GM12872 (cell line): Measurements from ENCODE around the gene CELSR2.

Source experiments
- TF ChIP-seq, protein P1 (sequence below): IDR thresholded peaks from 3 replicates; pipeline ENCODE4 v1.5.1; 2011; ENCODE audit warnings: low read depth, mild to moderate bottlenecking, low read length, moderate library complexity; ENCODE audit not compliant: insufficient read depth

The CELSR2 gene

DNA sequence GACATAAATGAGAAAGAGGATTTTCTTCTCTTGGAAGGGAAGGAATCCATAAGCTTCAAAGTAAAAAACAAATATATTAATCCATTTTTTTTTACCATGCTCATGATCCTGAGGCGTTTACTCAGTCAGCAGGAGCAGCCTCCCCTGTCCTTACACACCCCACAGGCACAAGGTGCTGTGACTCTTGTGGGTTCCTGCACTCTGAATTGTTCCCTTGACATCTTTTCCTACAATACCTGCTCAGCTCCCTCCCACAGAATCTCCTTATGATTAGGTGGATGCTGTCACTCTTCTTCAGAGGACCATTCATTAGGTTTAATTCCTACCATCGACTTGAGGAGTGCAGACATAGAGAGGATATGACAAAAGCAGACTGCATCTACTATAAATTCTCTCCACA, 43.7 kb downstream of the CELSR2 start:
- TF ChIP-seq, protein P1, sequence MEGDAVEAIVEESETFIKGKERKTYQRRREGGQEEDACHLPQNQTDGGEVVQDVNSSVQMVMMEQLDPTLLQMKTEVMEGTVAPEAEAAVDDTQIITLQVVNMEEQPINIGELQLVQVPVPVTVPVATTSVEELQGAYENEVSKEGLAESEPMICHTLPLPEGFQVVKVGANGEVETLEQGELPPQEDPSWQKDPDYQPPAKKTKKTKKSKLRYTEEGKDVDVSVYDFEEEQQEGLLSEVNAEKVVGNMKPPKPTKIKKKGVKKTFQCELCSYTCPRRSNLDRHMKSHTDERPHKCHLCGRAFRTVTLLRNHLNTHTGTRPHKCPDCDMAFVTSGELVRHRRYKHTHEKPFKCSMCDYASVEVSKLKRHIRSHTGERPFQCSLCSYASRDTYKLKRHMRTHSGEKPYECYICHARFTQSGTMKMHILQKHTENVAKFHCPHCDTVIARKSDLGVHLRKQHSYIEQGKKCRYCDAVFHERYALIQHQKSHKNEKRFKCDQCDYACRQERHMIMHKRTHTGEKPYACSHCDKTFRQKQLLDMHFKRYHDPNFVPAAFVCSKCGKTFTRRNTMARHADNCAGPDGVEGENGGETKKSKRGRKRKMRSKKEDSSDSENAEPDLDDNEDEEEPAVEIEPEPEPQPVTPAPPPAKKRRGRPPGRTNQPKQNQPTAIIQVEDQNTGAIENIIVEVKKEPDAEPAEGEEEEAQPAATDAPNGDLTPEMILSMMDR, result no peak

DNA sequence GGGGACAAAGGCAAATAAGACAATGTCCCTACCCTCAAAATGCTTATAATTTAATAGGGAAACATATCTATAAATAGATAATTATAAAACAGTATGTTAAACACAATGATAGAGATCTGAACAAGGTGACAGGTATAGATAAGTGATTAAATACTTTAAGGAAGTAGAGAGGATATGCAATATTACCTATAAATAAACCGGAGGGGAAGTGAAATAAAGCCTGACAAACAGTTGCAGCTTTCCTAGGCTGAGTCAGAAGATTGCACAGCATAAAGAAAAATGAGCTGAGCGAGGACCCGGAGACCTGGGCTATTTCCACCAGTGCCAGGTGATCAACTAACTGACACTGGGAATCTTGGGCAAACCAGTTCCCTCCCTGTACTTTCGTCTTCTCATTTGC, 45.1 kb downstream of the CELSR2 start:
- TF ChIP-seq, protein P1, result no peak

DNA sequence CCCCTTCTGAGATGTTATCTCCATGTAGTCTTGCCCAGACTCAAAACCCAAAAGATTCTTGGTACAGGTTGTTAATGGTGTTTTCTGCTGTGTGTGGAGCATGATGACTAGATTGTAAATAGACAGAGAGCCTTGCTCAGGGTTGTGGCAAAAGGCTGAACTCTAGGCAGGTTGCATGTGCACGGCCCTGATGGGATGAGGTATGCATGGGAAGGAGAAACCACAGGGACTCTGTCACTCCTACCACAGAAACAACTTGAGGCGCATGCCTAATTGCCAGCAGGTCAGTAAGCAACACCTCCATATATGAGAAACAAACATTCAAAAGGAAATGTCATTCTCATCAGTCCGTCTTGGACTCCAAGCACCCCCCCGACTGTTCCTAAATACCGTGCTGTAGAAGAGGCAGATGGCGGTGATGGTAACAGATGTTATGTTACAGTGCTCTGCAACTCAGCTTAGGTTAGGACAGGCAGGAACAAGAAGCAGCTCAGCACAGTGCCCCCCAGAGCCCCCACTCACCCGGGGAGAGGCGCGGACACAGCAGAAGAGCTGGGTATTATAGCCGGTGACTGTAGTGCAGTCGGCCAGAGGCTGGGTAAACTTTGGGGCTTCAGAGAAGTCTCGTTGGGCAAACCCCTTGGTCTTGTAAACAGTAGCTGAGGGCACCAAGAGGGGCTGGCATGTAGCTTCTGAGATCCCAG, 46.5 kb downstream of the CELSR2 start:
- TF ChIP-seq, protein P1, result no peak

DNA sequence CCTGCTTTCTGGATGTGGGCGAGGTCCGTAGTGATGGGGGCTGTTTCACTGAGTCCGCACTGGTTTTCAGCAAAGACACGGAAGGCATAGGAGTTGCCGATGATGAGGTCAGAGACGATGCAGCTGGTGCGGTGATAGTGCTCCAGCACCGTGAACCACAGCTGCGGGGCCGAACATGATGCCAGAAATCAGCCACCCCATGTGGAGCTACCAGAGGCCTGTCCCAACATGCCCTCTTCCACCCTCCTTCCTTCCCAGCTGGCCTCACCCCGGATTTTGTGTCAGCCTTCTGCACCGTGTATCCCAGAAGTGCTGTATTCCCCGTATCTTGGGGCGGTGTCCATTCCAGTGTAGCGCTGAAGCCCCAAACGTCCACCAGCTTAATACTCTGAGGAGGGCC, 47.4 kb downstream of the CELSR2 start:
- TF ChIP-seq, protein P1, result no peak

DNA sequence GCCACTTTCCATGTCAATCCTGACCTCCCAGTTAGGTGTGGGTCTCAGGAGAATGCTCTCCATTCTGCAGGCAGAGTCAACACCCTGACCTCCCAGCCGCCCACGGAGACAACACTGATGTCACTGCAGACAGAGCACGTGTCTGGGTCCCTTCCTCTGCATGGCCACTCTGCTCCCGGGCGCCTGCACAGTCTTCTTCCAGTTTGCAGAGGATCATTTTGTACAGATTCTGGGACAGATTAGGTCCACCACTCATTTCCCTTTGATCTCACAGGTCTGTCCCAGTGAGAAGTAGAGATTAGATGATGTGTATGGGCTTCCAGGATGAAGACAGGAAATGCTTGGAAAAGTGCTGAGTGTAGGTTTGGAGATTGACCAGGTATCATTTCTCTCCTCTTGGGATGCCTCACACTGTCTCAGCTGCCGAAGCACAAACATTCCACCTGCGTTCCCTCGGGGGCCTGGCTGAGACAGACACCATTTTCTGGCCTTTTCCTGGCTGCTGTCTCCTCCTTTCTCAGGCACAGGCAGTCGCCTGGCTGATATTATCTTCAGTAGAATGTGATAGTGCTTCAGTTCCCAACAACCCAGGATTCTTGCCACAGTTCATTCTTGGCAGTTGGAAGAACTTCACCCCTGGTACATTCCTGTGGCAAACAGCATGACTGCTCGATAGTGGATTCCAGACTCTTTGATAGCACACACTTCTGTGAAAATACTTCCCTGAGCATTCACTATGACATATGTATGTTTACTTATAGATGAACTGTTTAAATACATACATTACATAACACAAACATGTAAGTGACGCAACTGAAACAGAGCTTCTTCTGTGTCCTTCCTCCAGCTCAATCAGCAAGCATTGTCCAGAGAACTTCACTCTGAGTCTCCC, 49.6 kb downstream of the CELSR2 start:
- TF ChIP-seq, protein P1, result no peak

DNA sequence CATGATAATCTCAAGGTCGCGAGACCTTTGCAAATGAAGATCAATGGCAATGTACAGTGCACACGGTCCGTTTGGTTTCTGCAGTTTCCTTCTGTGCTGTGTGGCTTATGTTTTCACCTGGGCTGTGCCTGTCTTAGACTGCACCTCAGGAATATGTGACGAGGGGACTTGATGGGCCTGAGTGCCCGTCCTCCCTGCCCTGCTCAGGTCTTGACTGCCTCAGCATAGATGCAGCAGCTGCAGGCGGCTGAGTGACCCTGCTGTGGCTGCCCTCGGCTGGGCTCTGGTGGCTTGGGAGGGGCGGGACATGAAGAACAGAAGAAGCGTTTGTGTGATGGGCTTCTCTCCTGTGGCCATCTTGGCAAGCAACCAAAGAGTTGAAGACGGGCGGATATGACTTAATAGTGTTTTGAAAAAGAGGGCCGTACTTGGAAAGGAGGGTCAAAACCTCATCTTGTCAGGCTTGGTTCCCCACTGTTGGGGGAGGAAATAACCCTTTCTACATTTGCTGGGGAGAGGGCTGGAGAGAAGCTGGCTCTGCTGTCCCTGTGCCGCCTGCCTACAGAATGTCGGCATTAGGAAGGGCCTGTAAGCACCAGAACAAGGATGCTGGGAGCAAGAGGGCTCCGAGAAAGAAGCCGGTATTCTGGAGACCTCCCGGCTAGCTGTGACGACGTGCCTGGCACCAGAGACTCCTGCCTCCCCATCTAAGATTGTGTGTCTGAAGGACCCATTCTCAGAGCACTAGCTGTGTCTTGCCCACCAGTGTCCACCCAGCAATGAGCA, 50.4 kb downstream of the CELSR2 start:
- TF ChIP-seq, protein P1, result no peak

DNA sequence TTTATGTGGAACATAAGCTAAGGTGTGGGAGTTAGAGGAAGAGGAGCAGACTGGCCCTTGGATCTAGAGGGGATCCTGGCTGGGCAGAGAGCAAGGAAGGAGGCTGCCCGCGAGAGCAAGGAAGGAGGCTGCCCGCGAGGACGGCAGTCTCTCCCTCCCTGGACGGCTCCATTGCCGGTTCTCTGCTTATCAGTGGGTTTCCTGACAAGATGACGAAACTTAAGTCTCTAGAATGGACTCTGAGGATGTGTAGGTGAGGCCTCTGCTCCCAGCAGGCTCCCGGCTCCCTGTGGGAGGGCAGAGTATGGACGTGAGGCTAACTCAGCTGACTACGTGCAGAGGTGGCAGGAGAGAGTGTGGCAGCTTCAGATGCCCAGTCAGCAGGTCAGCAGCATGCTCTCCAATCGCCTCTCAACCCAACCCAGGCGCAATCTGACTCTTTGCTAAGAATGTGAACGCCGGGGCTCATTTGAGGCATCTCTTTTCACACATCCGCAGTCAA, 51.4 kb downstream of the CELSR2 start:
- TF ChIP-seq, protein P1, result no peak
